22Rv1 (cell line): ENCODE results near the gene OCLN.
"Not testable (repeated sequence)": the region's sequence is repeated elsewhere in the genome, so short reads cannot be mapped to it uniquely, and the experiment has no call there.

Experiments
- CTCF ChIP-seq: fragments of 450-650 bp; IDR thresholded peaks from 2 replicates; pipeline ENCODE4 v1.5.1; 2017; ENCODE audit warnings: mild to moderate bottlenecking
- ZFX ChIP-seq: fragments of 450-650 bp; IDR thresholded peaks from 2 replicates; pipeline ENCODE4 v1.6.1; 2017; ENCODE audit warnings: antibody characterized with exemption, borderline replicate concordance

- TF ChIP-seq CTCF, ZFX: not testable (repeated sequence)
Measured at GRCh38 chr5:69560587-69561431, 68.2 kb downstream of the OCLN start.
